C4-2B (cell line): ENCODE measurements around the gene PRSS53.

ENCODE experiments used
- ZFX ChIP-seq: fragments of 450-650 bp; IDR thresholded peaks from 2 replicates; pipeline ENCODE4 v1.6.1; 2017
- TF ChIP-seq, protein P1 (sequence below): fragments of 450-650 bp; conservative IDR thresholded peaks from 2 replicates; pipeline ENCODE4 v1.5.1; 2017; ENCODE audit warnings: mild to moderate bottlenecking

DNA sequence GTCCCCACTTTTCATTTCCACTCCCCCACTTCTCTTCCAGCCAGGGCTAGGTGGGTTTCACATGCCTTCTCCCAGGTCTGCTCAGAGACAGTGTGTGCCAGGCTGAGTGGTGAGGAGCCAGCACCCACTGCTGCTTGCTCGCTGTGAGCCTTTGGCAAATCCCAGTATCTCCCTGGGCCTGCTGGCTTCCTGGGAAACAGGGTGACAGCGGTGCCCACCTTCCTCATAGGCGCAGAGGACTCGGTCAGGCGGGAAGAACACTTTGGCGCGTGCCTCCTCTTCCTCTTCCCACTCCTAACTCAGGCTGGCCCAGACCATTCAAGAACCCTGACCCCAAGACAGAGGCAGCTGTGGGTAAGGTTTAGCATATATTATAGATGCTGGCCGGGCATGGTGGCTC lies 456 bp upstream of the PRSS53 start:
- TF ChIP-seq, protein P1, sequence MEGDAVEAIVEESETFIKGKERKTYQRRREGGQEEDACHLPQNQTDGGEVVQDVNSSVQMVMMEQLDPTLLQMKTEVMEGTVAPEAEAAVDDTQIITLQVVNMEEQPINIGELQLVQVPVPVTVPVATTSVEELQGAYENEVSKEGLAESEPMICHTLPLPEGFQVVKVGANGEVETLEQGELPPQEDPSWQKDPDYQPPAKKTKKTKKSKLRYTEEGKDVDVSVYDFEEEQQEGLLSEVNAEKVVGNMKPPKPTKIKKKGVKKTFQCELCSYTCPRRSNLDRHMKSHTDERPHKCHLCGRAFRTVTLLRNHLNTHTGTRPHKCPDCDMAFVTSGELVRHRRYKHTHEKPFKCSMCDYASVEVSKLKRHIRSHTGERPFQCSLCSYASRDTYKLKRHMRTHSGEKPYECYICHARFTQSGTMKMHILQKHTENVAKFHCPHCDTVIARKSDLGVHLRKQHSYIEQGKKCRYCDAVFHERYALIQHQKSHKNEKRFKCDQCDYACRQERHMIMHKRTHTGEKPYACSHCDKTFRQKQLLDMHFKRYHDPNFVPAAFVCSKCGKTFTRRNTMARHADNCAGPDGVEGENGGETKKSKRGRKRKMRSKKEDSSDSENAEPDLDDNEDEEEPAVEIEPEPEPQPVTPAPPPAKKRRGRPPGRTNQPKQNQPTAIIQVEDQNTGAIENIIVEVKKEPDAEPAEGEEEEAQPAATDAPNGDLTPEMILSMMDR = no peak
- TF ChIP-seq ZFX = no peak
